Measurements from ENCODE around the gene NDUFS6.

The NDUFS6 gene

GRCh38 chr5:1801222-1801966, at the start of gene NDUFS6:
TSS of gene NDUFS6 (plus strand) at chr5:1801407. CDS start at chr5:1801418, 11 bp downstream.
- peak; percentile 52 to 75 (median 60) for DNase-seq

GRCh38 chr5:1751864-1752822, 49.1 kb upstream of the NDUFS6 start:
- DNase-seq = no peak

GRCh38 chr5:1752881-1753280, 48.3 kb upstream of the NDUFS6 start:
- no peak for DNase-seq

GRCh38 chr5:1753490-1753889, 47.7 kb upstream of the NDUFS6 start:
- no peak for DNase-seq

GRCh38 chr5:1754531-1755220, 46.5 kb upstream of the NDUFS6 start:
- DNase-seq = no peak

GRCh38 chr5:1755321-1755949, 45.8 kb upstream of the NDUFS6 start:
- no peak for DNase-seq

GRCh38 chr5:1756481-1756880, 44.7 kb upstream of the NDUFS6 start:
- DNase-seq = no peak

- no peak for DNase-seq
These were observed 43.7 kb upstream of the NDUFS6 start for GRCh38 chr5:1757511-1757910.

GRCh38 chr5:1758574-1758973, 42.6 kb upstream of the NDUFS6 start:
- DNase-seq = no peak

- no peak for DNase-seq
These were observed 41.7 kb upstream of the NDUFS6 start for GRCh38 chr5:1759378-1759970.

GRCh38 chr5:1760231-1760630, 41.0 kb upstream of the NDUFS6 start:
- DNase-seq = no peak

GRCh38 chr5:1760656-1761452, 40.4 kb upstream of the NDUFS6 start:
- no peak for DNase-seq

GRCh38 chr5:1761453-1761755, 39.8 kb upstream of the NDUFS6 start:
- DNase-seq = no peak

- DNase-seq = no peak
These were observed 38.9 kb upstream of the NDUFS6 start for GRCh38 chr5:1762121-1762882.

- DNase-seq = no peak
These were observed 38.2 kb upstream of the NDUFS6 start for GRCh38 chr5:1762883-1763547.

GRCh38 chr5:1763548-1763911, 37.7 kb upstream of the NDUFS6 start:
- DNase-seq = peak in 1 of 4 experiments; percentile 8

GRCh38 chr5:1763960-1764605, 37.1 kb upstream of the NDUFS6 start:
- no peak for DNase-seq

- no peak for DNase-seq
These were observed 36.6 kb upstream of the NDUFS6 start for GRCh38 chr5:1764606-1764960.

- DNase-seq = no peak
These were observed 35.9 kb upstream of the NDUFS6 start for GRCh38 chr5:1765141-1765879.

Data from activated CD4-positive, CD25-positive, alpha-beta regulatory T cell (primary cell).